Brain microvascular endothelial cell (primary cell): ENCODE results near the gene RRM2.

Experiments
- DNase-seq: peaks from one replicate; pipeline ENCODE4 v3.0.0-alpha.2; 2020
- H3K27ac ChIP-seq: fragments of 250-450 bp; sonication (Bioruptor Pico); 2 replicates; pipeline ENCODE4 v1.5.1; 2020; ENCODE audit warnings: mild to moderate bottlenecking, moderate library complexity
- H3K27me3 ChIP-seq: fragments of 250-450 bp; sonication (Bioruptor Pico); replicated peaks from 2 replicates; pipeline ENCODE4 v1.5.1; 2020; ENCODE audit warnings: mild to moderate bottlenecking
- H3K36me3 ChIP-seq: fragments of 250-450 bp; sonication (Bioruptor Pico); replicated peaks from 2 replicates; pipeline ENCODE4 v1.5.1; 2020; ENCODE audit warnings: mild to moderate bottlenecking
- H3K4me3 ChIP-seq: 2 replicates; pipeline ENCODE4 v1.5.1; 2011; ENCODE audit warnings: low read depth, mild to moderate bottlenecking, control low read depth, low read length, moderate library complexity
- in situ Hi-C: cut with HindIII; loops from 2 replicates; pipeline ENCODE4 v1.10.0; 2017; ENCODE audit warnings: low sequenced_read_pairs, low pct_ligation_motif_present
- TF ChIP-seq, protein P1 (sequence below): IDR thresholded peaks from 2 replicates; pipeline ENCODE4 v1.5.1; 2011; ENCODE audit warnings: low read depth, mild to moderate bottlenecking, moderate library complexity, low read length, control low read depth, inconsistent platforms; ENCODE audit errors: missing control alignments

Gene RRM2

DNA sequence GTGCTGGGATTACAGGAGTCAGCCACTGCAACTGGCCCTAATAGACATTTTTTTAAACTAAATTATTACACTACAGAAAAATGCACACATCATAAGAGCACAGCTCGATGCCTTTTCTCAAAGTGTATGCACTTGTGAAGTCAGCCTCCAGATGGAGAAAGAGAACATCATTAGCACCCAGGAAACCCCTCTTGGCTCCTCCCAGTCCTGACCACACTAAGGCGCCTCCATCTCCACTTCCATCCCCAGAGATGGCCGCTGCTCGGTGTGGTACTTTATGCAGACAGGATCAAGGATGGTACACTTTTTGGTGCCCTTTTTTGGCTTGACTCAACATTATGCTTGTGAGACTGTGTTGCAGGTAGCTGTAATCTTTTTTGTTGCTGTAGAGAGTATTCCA, 34.8 kb downstream of the RRM2 start:
- in situ Hi-C loops, result no loop called here
- no peak for DNase-seq
- TF ChIP-seq, protein P1, sequence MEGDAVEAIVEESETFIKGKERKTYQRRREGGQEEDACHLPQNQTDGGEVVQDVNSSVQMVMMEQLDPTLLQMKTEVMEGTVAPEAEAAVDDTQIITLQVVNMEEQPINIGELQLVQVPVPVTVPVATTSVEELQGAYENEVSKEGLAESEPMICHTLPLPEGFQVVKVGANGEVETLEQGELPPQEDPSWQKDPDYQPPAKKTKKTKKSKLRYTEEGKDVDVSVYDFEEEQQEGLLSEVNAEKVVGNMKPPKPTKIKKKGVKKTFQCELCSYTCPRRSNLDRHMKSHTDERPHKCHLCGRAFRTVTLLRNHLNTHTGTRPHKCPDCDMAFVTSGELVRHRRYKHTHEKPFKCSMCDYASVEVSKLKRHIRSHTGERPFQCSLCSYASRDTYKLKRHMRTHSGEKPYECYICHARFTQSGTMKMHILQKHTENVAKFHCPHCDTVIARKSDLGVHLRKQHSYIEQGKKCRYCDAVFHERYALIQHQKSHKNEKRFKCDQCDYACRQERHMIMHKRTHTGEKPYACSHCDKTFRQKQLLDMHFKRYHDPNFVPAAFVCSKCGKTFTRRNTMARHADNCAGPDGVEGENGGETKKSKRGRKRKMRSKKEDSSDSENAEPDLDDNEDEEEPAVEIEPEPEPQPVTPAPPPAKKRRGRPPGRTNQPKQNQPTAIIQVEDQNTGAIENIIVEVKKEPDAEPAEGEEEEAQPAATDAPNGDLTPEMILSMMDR, result no peak
- Histone ChIP-seq H3K4me3 (no peak overlapping the region), H3K27ac (no peak overlapping the region), H3K27me3 (no peaks in the 10 kb centered on the region), H3K36me3 (no peaks in the 10 kb centered on the region)

DNA sequence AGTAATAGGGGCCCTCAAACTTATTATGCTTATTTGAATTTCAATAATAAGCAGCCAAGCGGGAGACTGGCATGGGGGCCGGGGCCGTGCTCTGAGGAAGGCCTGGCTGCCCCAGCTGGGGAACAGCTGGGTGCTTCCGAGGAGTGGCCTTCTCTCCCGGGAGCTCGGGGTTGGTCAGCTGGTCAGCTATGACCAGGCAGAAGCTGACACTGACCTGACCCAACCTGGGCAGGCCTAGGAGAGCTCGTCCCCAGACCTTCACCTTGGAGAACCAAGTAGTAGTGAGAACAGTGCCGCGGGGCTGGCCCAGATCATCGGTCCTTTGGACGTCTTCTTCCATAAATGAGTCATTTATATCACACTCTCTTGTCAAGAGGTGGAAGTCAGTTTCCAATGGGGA, 36.1 kb downstream of the RRM2 start:
- Histone ChIP-seq H3K4me3 (no peak overlapping the region), H3K27me3 (no peaks in the 10 kb centered on the region), H3K27ac (no peak overlapping the region), H3K36me3 (no peaks in the 10 kb centered on the region)
- TF ChIP-seq, protein P1, result no peak
- no peak for DNase-seq
- in situ Hi-C loops, result no loop called here

DNA sequence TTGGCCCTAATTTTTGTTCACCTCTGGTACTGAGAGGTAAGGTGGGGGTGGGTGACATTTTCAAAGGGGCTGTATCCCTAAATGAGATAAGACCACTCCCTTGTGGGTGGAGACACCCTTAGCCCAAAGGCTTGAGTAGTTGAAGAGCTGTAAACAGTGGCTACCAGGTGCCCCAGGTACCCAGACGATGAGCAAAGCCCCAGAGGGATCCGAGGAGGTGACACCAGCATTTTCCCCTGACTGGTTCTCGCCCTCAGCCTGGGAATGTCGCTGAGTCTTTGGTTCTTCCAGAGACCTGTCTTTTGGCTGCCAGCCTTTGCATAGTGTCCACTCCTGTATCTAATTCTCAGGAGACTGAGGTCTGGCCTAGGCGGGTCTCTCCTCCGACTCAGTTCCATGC, 36.5 kb downstream of the RRM2 start:
- no peak for DNase-seq
- H3K27ac ChIP-seq, result no peak overlapping the region
- no peaks in the 10 kb centered on the region for H3K36me3 ChIP-seq
- TF ChIP-seq, protein P1, result no peak
- no peak overlapping the region for H3K4me3 ChIP-seq
- in situ Hi-C loops, result no loop called here
- no peaks in the 10 kb centered on the region for H3K27me3 ChIP-seq

DNA sequence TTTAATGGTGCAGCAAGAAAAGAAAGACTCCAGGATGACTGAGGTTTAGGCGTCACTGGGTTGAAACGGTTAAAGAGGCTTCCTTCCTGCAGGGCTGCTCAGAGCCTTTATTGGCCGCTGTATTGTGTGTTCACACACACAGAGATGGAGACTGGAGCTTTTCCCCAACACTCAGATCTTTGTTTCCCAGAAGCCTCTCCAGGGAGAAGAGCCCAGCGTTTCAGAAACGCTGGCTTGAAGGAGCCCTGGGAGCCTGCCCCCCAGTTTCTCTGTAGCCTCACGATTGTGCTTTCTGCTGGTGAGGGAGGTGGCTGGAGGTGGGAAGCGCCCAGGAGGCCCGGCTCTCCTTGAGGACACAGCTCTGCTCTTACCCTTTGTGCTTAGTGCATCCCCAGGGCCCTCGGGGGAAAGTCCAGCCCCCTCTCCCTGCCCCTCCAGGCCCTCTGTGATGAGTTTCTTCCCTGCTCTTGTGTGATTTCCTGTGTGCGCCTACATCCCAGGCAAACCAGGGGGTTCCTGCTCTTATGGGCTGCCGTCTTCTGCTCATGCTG, 37.1 kb downstream of the RRM2 start:
- in situ Hi-C loops, result no loop called here
- TF ChIP-seq, protein P1, result no peak

DNA sequence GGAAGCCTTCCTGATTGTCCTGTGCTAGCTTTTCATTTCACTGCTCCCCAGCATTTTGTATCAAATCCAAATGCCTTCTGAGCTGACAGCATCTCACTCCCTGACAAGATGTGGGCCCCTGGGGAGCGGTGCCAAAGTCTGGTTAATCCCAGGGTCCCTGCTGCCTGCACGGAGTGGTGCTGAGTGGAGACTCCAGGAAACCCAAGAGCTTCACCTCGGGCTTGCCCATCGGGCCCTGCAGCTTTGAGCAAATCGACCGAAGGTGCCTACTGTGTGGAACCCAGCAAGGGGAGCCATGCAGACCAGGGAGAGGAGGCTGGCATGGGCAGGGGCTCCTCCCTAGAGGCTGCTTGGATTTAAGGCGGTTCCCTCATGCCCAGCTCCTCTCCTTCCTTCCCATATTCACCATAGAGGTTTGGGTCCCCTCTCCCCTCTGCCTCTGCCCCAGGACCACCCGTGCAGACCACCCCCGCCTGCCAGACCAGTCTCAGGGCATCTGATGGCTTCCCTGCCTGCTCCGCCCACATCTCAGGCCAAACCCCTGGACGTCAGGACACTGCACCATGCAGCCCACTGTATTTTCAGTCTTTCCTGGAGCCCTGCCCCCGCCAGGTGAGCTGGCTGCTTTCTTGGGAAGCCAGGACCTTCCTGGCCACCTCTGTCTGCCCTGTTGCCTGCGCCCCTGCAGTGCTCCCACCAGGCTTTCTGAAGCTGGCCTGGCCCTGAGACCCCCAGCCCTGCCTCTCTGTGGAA, 37.8 kb downstream of the RRM2 start:
- no peak overlapping the region for H3K4me3 ChIP-seq
- H3K27me3 ChIP-seq, result no peaks in the 10 kb centered on the region
- DNase-seq, result no peak
- in situ Hi-C loops, result no loop called here
- H3K36me3 ChIP-seq, result no peaks in the 10 kb centered on the region
- TF ChIP-seq, protein P1, result no peak
- H3K27ac ChIP-seq, result no peak overlapping the region

More for the DNA sequence above, 37.1 kb downstream of the RRM2 start:
- Histone ChIP-seq H3K4me3 (no peak overlapping the region), H3K36me3 (no peaks in the 10 kb centered on the region), H3K27ac (no peak overlapping the region), H3K27me3 (no peaks in the 10 kb centered on the region)
- DNase-seq, result no peak
